ENCODE results near the gene TMCO1.

DNA sequence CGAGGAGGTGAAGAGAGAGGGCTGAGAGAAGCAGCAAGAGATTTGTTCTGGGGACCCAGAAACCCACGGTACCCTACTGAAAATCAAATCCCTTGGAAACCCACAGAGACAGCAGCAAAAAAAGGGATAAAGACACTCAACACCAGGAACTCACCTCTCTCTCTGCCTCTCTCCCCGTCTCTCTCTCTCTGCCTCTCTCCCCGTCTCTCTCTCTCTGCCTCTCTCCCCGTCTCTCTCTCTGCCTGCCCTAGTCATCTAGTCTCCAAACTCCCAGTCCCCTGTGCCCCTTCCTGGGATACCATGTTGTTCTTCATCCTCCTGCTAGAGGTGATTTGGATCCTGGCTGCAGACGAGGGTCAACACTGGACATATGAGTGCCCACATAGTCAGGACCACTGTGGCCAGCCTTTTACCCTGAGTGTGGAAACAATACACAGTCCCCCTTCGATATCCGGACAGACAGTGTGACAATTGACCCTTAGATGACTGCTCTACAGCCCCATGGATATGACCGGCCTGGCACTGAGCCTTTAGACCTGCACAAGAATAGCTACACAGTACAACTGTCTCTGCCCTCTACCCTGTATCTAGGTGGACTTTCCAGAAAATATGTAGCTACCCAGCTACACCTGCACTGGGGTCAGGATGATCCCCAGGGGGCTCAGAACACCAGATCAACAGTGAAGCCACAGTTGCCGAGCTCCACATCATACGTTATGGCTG is 60.5 kb downstream of the TMCO1 start:
- TF ChIP-seq, protein P1, sequence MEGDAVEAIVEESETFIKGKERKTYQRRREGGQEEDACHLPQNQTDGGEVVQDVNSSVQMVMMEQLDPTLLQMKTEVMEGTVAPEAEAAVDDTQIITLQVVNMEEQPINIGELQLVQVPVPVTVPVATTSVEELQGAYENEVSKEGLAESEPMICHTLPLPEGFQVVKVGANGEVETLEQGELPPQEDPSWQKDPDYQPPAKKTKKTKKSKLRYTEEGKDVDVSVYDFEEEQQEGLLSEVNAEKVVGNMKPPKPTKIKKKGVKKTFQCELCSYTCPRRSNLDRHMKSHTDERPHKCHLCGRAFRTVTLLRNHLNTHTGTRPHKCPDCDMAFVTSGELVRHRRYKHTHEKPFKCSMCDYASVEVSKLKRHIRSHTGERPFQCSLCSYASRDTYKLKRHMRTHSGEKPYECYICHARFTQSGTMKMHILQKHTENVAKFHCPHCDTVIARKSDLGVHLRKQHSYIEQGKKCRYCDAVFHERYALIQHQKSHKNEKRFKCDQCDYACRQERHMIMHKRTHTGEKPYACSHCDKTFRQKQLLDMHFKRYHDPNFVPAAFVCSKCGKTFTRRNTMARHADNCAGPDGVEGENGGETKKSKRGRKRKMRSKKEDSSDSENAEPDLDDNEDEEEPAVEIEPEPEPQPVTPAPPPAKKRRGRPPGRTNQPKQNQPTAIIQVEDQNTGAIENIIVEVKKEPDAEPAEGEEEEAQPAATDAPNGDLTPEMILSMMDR (IDR thresholded peaks at IDR 0.05) = no peak
- TF ChIP-seq POLR2A (IDR thresholded peaks at IDR 0.05) (no peak), POLR2AphosphoS5 (IDR thresholded peaks at IDR 0.05) (no peak)
